Measurements from ENCODE around the gene TSPY3. TPM values are rescaled to one million over a fixed set of nuclear protein-coding genes. Genes with fewer than 3 reads are reported as not detected.
"Not testable (repeated sequence)": the region's sequence is repeated elsewhere in the genome, so short reads cannot be mapped to it uniquely, and the experiment has no call there.

Gene TSPY3
- total RNA-seq (2014; rRNA removed; shearing (Covaris generic)): not detected in 2 replicates

GRCh38 chrY:9398121-9398520 is at the start of gene TSPY3:
TSPY3 (plus strand) TSS chrY:9398421; CDS start chrY:9398467, 46 bp downstream.
- not testable (repeated sequence) for DNase-seq (ENCODE audit: low spot score)

GRCh38 chrY:9357497-9357896 is 40.7 kb upstream of the TSPY3 start, which contains the start of gene TSPY8:
TSPY8 (plus strand) TSS chrY:9357797; CDS start chrY:9357843, 46 bp downstream.
- not testable (repeated sequence) for DNase-seq (ENCODE audit: low spot score)

- not testable (repeated sequence) for DNase-seq (ENCODE audit: low spot score)
Measured at GRCh38 chrY:9396527-9396926, 1.7 kb upstream of the TSPY3 start.

Other genes with a start within 250 kb of the TSPY3 start
- 6.2 and 6.5 TPM in 2 replicates for gene TSPY4, start 61.0 kb upstream of the TSPY3 start, total RNA-seq (2014; rRNA removed; shearing (Covaris generic))
- not detected in 2 replicates for gene TSPY8, start 40.6 kb upstream of the TSPY3 start, total RNA-seq (2014; rRNA removed; shearing (Covaris generic))
- gene TSPY1, start 68.5 kb downstream of the TSPY3 start, total RNA-seq (2014; rRNA removed; shearing (Covaris generic)): 1.4 and 2.3 TPM in 2 replicates
- 1.0 TPM in 1 of 2 replicates, not detected in the other for gene TSPY9, start 88.8 kb downstream of the TSPY3 start, total RNA-seq (2014; rRNA removed; shearing (Covaris generic))
- gene TSPY10, start 129.5 kb downstream of the TSPY3 start, total RNA-seq (2014; rRNA removed; shearing (Covaris generic)): 0.10 TPM in 1 of 2 replicates, not detected in the other

Measured in H4 (cell line).